ENCODE measurements around the gene PPIP5K1.

Gene PPIP5K1

DNA sequence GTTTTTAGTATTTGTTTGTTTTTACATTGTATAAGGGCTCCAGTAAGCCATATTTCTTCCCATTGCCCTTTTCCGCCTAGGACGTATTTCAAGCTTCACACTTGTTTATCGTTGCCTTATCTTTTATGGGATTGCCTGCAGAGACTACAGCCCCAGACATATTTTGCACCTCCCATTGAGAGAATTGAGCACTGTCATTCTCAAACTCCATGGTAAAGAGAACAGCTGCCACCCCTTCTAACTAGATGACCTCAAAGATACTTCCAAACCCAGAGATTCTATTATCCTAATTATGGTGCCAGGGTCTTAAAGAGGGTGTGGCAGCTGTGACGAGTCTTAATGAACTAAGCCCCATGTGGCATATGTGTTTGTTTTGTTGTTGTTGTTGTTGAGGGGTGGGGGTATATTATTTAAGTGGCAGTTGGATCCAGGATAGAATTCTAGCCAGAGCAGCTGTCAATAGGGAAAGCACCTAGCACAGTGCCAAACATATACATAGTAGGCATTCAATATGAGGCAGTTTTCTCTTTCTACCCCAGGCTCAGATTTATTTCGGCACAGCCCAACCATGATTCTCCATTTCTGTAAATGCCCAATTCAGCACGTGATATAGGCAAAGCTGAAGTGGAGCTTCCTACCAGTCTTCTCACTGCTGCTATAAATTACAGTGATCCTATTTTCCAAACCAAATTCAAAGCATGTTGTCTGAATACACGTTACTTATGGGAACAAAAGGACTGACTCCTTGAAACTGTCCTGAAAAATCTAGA lies 96.1 kb downstream of the PPIP5K1 start:
- Histone ChIP-seq H3K4me2 (ENCODE audit: insufficient read depth, low read length) (peak overlapping the region; percentile 88), H4K20me1 (ENCODE audit: insufficient read depth, low read length) (no peaks in the 10 kb centered on the region), H3K36me3 (ENCODE audit: insufficient read depth, low read length) (peaks cover 18% of the 10 kb centered on the region), H3K4me3 (ENCODE audit: low read depth in 1 of 2, low read length in 2 of 2) (peak overlapping the region in 1 of 2 experiments; percentile 91; a peak in 2 of 4 replicates), H3K27ac (ENCODE audit: low read length) (peak overlapping the region; percentile 64), H2AFZ (ENCODE audit: low read depth, low read length) (peak overlapping the region; percentile 92), H3K27me3 (ENCODE audit: insufficient read depth, low read length, poor library complexity) (no peaks in the 10 kb centered on the region), H3K79me2 (ENCODE audit: insufficient read depth, low read length) (peaks cover 15% of the 10 kb centered on the region), H3K9ac (ENCODE audit: low read depth, low read length) (peak overlapping the region; percentile 64), H3K9me3 (ENCODE audit: insufficient read depth, low read length, severe bottlenecking) (no peaks in the 10 kb centered on the region), H3K4me1 (ENCODE audit: insufficient read depth, low read length) (peaks cover 31% of the 10 kb centered on the region)
- DNase-seq (no peak), ATAC-seq (ENCODE audit: insufficient read depth, low read depth) (no peak)
- TF ChIP-seq EZH2 (IDR thresholded peaks at IDR 0.05; ENCODE audit: borderline replicate concordance, low read depth, low read length, severe bottlenecking): no peak
- TF ChIP-seq, protein P1, sequence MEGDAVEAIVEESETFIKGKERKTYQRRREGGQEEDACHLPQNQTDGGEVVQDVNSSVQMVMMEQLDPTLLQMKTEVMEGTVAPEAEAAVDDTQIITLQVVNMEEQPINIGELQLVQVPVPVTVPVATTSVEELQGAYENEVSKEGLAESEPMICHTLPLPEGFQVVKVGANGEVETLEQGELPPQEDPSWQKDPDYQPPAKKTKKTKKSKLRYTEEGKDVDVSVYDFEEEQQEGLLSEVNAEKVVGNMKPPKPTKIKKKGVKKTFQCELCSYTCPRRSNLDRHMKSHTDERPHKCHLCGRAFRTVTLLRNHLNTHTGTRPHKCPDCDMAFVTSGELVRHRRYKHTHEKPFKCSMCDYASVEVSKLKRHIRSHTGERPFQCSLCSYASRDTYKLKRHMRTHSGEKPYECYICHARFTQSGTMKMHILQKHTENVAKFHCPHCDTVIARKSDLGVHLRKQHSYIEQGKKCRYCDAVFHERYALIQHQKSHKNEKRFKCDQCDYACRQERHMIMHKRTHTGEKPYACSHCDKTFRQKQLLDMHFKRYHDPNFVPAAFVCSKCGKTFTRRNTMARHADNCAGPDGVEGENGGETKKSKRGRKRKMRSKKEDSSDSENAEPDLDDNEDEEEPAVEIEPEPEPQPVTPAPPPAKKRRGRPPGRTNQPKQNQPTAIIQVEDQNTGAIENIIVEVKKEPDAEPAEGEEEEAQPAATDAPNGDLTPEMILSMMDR (IDR thresholded peaks at IDR 0.05; ENCODE audit: borderline replicate concordance, extremely low read depth, low read length, poor library complexity, severe bottlenecking): no peak

GRCh38 chr15:43492673-43493601 lies 97.1 kb downstream of the PPIP5K1 start, which contains the start of gene TP53BP1:
Gene TP53BP1, minus strand, starts transcription at chr15:43493156. Its CDS starts 113 bp downstream, at chr15:43493043.
- Histone ChIP-seq H3K27ac (ENCODE audit: low read length) (peak within 1 kb of the TSS; percentile 82), H4K20me1 (ENCODE audit: insufficient read depth, low read length) (no peaks in the 10 kb centered on the region), H3K4me1 (ENCODE audit: insufficient read depth, low read length) (peaks cover 31% of the 10 kb centered on the region), H3K36me3 (ENCODE audit: insufficient read depth, low read length) (peaks cover 28% of the 10 kb centered on the region), H3K79me2 (ENCODE audit: insufficient read depth, low read length) (peaks cover 15% of the 10 kb centered on the region), H3K27me3 (ENCODE audit: insufficient read depth, low read length, poor library complexity) (no peaks in the 10 kb centered on the region), H3K9ac (ENCODE audit: low read depth, low read length) (peak within 1 kb of the TSS; percentile 64), H3K4me3 (ENCODE audit: low read depth in 1 of 2, low read length in 2 of 2) (peak within 1 kb of the TSS; percentile 83 to 91; a peak in 3 of 4 replicates), H3K4me2 (ENCODE audit: insufficient read depth, low read length) (peak within 1 kb of the TSS; percentile 88), H2AFZ (ENCODE audit: low read depth, low read length) (peak within 1 kb of the TSS; percentile 92), H3K9me3 (ENCODE audit: insufficient read depth, low read length, severe bottlenecking) (no peaks in the 10 kb centered on the region)
- ATAC-seq (ENCODE audit: insufficient read depth, low read depth) (peak; percentile 99), DNase-seq (peak; percentile 92)
- TF ChIP-seq, protein P1 (IDR thresholded peaks at IDR 0.05; ENCODE audit: borderline replicate concordance, extremely low read depth, low read length, poor library complexity, severe bottlenecking): peak; percentile 3
- no peak for TF ChIP-seq EZH2 (IDR thresholded peaks at IDR 0.05; ENCODE audit: borderline replicate concordance, low read depth, low read length, severe bottlenecking)

DNA sequence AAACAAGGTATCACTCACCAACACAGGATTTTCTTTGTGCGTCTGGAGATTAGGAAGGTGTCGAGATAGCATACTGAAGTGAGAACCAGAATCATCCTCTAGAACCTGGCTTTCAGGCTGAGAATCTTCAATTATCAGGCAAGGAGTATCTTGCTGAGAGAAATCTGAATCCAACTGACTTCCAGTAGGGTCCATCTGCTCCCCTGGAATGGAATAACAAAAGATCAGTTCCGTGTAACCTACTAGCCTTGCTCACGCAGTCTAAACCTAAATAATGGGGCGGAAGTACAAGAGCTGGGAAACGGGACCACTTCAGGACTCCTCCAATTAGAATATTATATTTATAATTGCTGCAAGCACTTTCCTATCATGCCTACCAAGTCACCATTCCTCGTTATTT lies 97.7 kb downstream of the PPIP5K1 start:
- peak overlapping the region; percentile 92 for H2AFZ ChIP-seq (ENCODE audit: low read depth, low read length)
- ATAC-seq (ENCODE audit: insufficient read depth, low read depth): no peak
- H3K27me3 ChIP-seq (ENCODE audit: insufficient read depth, low read length, poor library complexity): no peaks in the 10 kb centered on the region
- no peaks in the 10 kb centered on the region for H4K20me1 ChIP-seq (ENCODE audit: insufficient read depth, low read length)
- H3K4me3 ChIP-seq (ENCODE audit: low read depth in 1 of 2, low read length in 2 of 2): peak overlapping the region; percentile 83 to 91; a peak in 3 of 4 replicates
- peak overlapping the region; percentile 64 for H3K9ac ChIP-seq (ENCODE audit: low read depth, low read length)
- no peaks in the 10 kb centered on the region for H3K9me3 ChIP-seq (ENCODE audit: insufficient read depth, low read length, severe bottlenecking)
- TF ChIP-seq EZH2 (IDR thresholded peaks at IDR 0.05; ENCODE audit: borderline replicate concordance, low read depth, low read length, severe bottlenecking): no peak
- TF ChIP-seq, protein P1 (IDR thresholded peaks at IDR 0.05; ENCODE audit: borderline replicate concordance, extremely low read depth, low read length, poor library complexity, severe bottlenecking): no peak
- H3K27ac ChIP-seq (ENCODE audit: low read length): peak overlapping the region; percentile 82
- peaks cover 31% of the 10 kb centered on the region for H3K4me1 ChIP-seq (ENCODE audit: insufficient read depth, low read length)
- DNase-seq: no peak
- H3K79me2 ChIP-seq (ENCODE audit: insufficient read depth, low read length): peaks cover 15% of the 10 kb centered on the region
- peaks cover 31% of the 10 kb centered on the region for H3K36me3 ChIP-seq (ENCODE audit: insufficient read depth, low read length)
- peak overlapping the region; percentile 88 for H3K4me2 ChIP-seq (ENCODE audit: insufficient read depth, low read length)

Measured in DND-41 (cell line).